Measurements from ENCODE around the gene C11orf65.

The C11orf65 gene

DNA sequence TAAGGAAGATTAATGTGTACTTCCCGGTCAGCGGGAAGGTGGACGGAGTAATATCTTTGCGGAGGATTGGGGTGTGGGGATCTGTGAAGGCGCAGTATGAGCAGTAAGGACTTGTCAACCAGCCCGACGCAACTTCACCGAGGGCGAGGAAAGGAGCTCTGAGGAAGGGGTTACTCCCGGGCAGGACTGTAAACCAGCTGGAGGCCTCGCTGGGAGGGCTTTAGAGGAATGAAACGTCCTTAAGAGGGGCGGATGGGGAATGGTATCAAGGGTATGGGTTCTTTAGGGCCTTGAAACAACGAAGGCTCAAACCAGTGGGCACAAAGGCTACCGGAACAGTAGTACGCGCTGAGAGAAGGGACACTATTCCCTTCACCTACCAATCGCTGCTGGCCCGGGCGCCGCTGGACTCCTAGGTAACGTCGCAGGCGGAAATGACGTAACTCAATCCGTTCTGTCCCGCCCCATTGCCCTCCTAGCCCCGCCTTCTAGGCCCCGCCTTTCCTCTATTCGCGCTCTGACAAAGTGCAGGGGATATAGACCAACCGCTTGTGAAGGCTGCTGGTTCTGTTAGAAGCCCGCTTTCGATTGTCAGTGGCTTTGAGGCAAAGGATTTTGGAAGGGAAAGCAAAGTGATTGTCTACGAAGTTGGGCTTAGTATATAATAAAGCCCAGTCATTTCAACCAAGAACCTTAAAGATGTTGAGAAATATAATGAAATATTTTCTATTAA is at the start of gene C11orf65:
TSS of gene C11orf65 (minus strand) at position 439 of the 733 bp plus-strand sequence. CDS start 5,970 bp downstream, outside the sequence.
- peak within 1 kb of the TSS; percentile 99 for H3K9ac ChIP-seq (ENCODE audit: low read length)
- H3K27me3 ChIP-seq (ENCODE audit: control insufficient read depth, insufficient read depth, low read length), result no peaks in the 10 kb centered on the region
- peak within 1 kb of the TSS; percentile 81 for H3K4me3 ChIP-seq (ENCODE audit: low read length)
- H3K4me1 ChIP-seq (ENCODE audit: control insufficient read depth, insufficient read depth, low read length), result peaks cover 7% of the 10 kb centered on the region
- no peaks in the 10 kb centered on the region for H3K9me3 ChIP-seq (ENCODE audit: control insufficient read depth, low read length)
- H3K36me3 ChIP-seq (ENCODE audit: control insufficient read depth, insufficient read depth, low read length), result no peaks in the 10 kb centered on the region

DNA sequence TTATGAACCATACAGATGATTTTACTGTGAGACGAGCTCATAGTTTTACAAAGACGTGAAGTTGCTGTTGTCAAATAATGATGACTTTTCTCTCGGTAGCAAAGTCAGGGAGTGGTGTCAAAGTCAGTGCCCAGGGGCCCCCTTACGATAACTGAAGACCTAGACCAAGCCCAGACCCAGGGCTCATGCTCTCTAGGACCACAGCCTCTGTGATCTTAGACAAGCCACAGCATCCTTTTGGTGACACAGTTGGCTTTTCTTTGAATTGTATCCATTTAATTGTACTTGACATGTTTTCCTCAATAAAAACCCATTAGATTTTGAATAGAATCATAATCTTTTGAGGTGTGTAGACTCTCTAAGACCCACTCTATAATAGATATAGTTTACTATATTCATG is 48.8 kb upstream of the C11orf65 start:
- no peak overlapping the region for H3K4me3 ChIP-seq (ENCODE audit: low read length)
- no peaks in the 10 kb centered on the region for H3K4me1 ChIP-seq (ENCODE audit: control insufficient read depth, insufficient read depth, low read length)
- H3K9ac ChIP-seq (ENCODE audit: low read length), result no peak overlapping the region
- peaks cover 6% of the 10 kb centered on the region for H3K36me3 ChIP-seq (ENCODE audit: control insufficient read depth, insufficient read depth, low read length)
- H3K27me3 ChIP-seq (ENCODE audit: control insufficient read depth, insufficient read depth, low read length), result no peaks in the 10 kb centered on the region
- no peaks in the 10 kb centered on the region for H3K9me3 ChIP-seq (ENCODE audit: control insufficient read depth, low read length)

DNA sequence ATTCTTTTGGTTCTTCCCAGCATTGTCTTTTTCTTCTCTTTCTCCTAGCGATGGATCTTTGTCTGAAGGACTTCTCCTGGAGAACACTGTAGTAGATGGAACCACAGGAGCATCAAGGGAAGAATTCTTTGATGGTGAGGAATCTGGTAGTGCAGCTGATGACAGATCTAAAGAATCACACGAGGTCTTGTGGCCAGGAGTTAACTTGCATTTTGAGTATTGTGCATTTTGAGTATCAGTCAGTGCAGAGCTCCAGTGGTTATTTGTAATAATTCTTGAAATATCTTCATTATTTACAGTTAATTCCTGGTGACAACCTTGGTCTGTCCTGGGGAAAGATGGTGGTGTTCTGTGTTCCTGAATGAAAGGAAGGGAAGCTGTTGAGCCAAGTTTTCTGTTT is 45.4 kb upstream of the C11orf65 start:
- Histone ChIP-seq H3K9ac (ENCODE audit: low read length) (no peak overlapping the region), H3K4me1 (ENCODE audit: control insufficient read depth, insufficient read depth, low read length) (no peaks in the 10 kb centered on the region), H3K4me3 (ENCODE audit: low read length) (no peak overlapping the region), H3K9me3 (ENCODE audit: control insufficient read depth, low read length) (no peaks in the 10 kb centered on the region), H3K27me3 (ENCODE audit: control insufficient read depth, insufficient read depth, low read length) (no peaks in the 10 kb centered on the region), H3K36me3 (ENCODE audit: control insufficient read depth, insufficient read depth, low read length) (peaks cover 6% of the 10 kb centered on the region)

GRCh38 chr11:108511851-108512474 is 44.6 kb upstream of the C11orf65 start:
- no peak overlapping the region for H3K4me3 ChIP-seq (ENCODE audit: low read length)

DNA sequence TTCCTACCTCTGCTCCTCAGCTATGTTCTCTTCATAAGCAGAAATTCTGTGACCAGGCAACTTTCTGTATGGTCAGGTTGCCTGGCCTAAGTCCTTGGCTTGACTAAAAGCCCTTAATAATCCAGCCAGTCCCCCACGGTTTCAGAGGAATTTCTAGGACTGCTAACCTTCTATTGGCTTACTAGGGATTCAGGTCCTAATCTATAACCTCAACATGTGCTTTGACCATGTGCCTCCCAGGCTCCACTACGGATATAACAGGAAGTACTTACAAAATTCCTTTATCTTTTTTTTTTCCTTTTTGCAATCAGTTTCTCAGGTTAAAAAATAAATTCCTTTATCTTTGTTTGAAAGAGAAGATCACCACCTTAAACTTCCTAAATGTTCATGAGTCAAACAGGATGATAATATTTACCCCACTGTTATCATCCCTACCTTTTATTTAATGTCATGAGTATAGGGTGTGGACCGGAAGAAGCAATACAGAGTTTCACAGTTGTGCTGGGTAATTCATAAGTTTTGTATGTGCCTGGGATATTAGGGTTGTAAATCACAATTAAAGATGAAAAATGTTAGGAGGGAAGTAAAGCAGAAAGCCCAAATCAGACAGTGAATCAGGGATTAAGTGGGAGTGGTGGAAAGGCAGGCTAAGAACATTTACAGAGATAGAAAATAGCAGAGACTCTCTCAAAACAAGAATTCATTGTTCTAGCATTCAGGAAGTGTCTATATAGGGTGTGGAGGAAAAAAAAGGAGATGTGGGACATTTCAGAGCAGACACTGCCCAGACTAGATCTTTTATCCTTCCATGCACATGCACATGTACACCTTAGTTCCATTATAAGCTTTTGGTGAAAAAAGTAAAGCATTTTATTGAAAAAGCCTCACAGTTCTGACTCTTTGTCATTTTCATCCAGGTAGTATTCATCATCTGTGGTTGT is 41.6 kb upstream of the C11orf65 start:
- Histone ChIP-seq H3K36me3 (ENCODE audit: control insufficient read depth, insufficient read depth, low read length) (peaks cover 5% of the 10 kb centered on the region), H3K9me3 (ENCODE audit: control insufficient read depth, low read length) (no peaks in the 10 kb centered on the region), H3K27me3 (ENCODE audit: control insufficient read depth, insufficient read depth, low read length) (no peaks in the 10 kb centered on the region), H3K4me1 (ENCODE audit: control insufficient read depth, insufficient read depth, low read length) (no peaks in the 10 kb centered on the region), H3K9ac (ENCODE audit: low read length) (no peak overlapping the region), H3K4me3 (ENCODE audit: low read length) (no peak overlapping the region)

More at GRCh38 chr11:108511851-108512474, 44.6 kb upstream of the C11orf65 start:
- Histone ChIP-seq H3K9me3 (ENCODE audit: control insufficient read depth, low read length) (no peaks in the 10 kb centered on the region), H3K9ac (ENCODE audit: low read length) (no peak overlapping the region), H3K27me3 (ENCODE audit: control insufficient read depth, insufficient read depth, low read length) (no peaks in the 10 kb centered on the region), H3K4me1 (ENCODE audit: control insufficient read depth, insufficient read depth, low read length) (no peaks in the 10 kb centered on the region), H3K36me3 (ENCODE audit: control insufficient read depth, insufficient read depth, low read length) (peaks cover 6% of the 10 kb centered on the region)

- no peaks in the 10 kb centered on the region for H3K4me1 ChIP-seq (ENCODE audit: control insufficient read depth, insufficient read depth, low read length)
These were observed 34.1 kb upstream of the C11orf65 start for GRCh38 chr11:108501396-108501795.

DNA sequence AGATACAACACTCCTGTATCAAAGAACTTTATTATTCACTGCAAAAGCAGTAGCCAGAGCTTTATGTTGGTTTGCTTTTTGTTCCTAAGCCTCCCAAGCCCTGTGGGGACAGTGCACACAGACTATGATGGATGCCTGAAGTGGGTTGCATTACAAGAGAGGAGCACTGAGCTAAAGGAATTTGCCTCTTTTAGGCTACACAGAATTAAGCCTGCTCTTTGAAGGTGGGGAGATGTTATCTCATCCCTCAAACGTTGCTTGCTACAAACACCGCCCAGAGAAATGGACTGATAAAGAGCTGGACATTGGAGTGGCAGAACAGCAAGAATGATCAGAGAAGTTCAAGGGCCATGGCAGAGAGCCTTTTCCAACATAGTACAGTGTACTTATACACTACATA is 33.4 kb upstream of the C11orf65 start:
- H3K9me3 ChIP-seq (ENCODE audit: control insufficient read depth, low read length), result no peaks in the 10 kb centered on the region
- H3K9ac ChIP-seq (ENCODE audit: low read length), result no peak overlapping the region
- H3K4me3 ChIP-seq (ENCODE audit: low read length), result no peak overlapping the region
- no peaks in the 10 kb centered on the region for H3K36me3 ChIP-seq (ENCODE audit: control insufficient read depth, insufficient read depth, low read length)
- no peaks in the 10 kb centered on the region for H3K4me1 ChIP-seq (ENCODE audit: control insufficient read depth, insufficient read depth, low read length)
- H3K27me3 ChIP-seq (ENCODE audit: control insufficient read depth, insufficient read depth, low read length), result no peaks in the 10 kb centered on the region

More at GRCh38 chr11:108501396-108501795, 34.1 kb upstream of the C11orf65 start:
- Histone ChIP-seq H3K36me3 (ENCODE audit: control insufficient read depth, insufficient read depth, low read length) (no peaks in the 10 kb centered on the region), H3K9me3 (ENCODE audit: control insufficient read depth, low read length) (no peaks in the 10 kb centered on the region), H3K4me3 (ENCODE audit: low read length) (no peak overlapping the region), H3K9ac (ENCODE audit: low read length) (no peak overlapping the region), H3K27me3 (ENCODE audit: control insufficient read depth, insufficient read depth, low read length) (no peaks in the 10 kb centered on the region)

GRCh38 chr11:108500169-108500568 is 32.8 kb upstream of the C11orf65 start:
- Histone ChIP-seq H3K27me3 (ENCODE audit: control insufficient read depth, insufficient read depth, low read length) (no peaks in the 10 kb centered on the region), H3K36me3 (ENCODE audit: control insufficient read depth, insufficient read depth, low read length) (no peaks in the 10 kb centered on the region), H3K9me3 (ENCODE audit: control insufficient read depth, low read length) (no peaks in the 10 kb centered on the region), H3K4me3 (ENCODE audit: low read length) (no peak overlapping the region), H3K9ac (ENCODE audit: low read length) (no peak overlapping the region), H3K4me1 (ENCODE audit: control insufficient read depth, insufficient read depth, low read length) (no peaks in the 10 kb centered on the region)

DNA sequence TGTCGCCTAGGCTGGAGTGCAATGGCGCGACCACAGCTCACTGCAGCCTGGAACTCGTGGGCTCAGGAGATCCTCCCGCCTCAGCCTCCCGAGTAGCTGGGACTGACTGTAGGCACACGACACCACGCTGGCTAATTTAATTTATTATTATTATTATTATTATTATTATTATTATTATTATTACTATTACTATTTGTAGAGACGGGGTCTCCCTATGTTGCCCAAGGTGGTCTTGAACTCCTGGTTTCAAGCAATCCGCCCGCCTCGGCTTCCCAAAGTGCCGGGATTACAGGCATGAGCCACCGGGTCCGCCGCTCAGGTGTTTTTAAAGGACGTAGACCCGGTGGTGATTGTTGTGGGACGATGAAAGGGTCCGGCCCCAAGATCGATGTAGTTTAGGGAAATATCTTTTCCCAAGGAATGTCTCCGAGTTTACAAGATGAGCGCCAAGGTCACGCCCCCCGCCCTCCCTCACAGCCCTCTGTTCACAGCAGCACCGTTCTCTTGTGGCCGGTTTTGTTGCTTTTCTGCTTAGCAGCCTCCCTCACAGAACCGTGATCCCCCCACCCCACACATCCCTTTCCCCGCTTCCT is 31.6 kb upstream of the C11orf65 start:
- peak overlapping the region; percentile 72 for H3K9ac ChIP-seq (ENCODE audit: low read length)
- H3K9me3 ChIP-seq (ENCODE audit: control insufficient read depth, low read length), result no peaks in the 10 kb centered on the region
- no peaks in the 10 kb centered on the region for H3K27me3 ChIP-seq (ENCODE audit: control insufficient read depth, insufficient read depth, low read length)
- H3K4me1 ChIP-seq (ENCODE audit: control insufficient read depth, insufficient read depth, low read length), result no peaks in the 10 kb centered on the region
- H3K4me3 ChIP-seq (ENCODE audit: low read length), result no peak overlapping the region
- H3K36me3 ChIP-seq (ENCODE audit: control insufficient read depth, insufficient read depth, low read length), result no peaks in the 10 kb centered on the region

- no peaks in the 10 kb centered on the region for H3K36me3 ChIP-seq (ENCODE audit: control insufficient read depth, insufficient read depth, low read length)
These were observed 30.9 kb upstream of the C11orf65 start, which contains the start of gene POGLUT3 for GRCh38 chr11:108498046-108498815. Gene POGLUT3 (minus strand): TSS chr11:108498384. CDS start chr11:108498366, 18 bp downstream.

More at GRCh38 chr11:108498046-108498815, 30.9 kb upstream of the C11orf65 start, which contains the start of gene POGLUT3:
- H3K4me3 ChIP-seq (ENCODE audit: low read length), result peak within 1 kb of the TSS; percentile 48
- no peaks in the 10 kb centered on the region for H3K27me3 ChIP-seq (ENCODE audit: control insufficient read depth, insufficient read depth, low read length)
- no peaks in the 10 kb centered on the region for H3K4me1 ChIP-seq (ENCODE audit: control insufficient read depth, insufficient read depth, low read length)
- peak within 1 kb of the TSS; percentile 72 for H3K9ac ChIP-seq (ENCODE audit: low read length)
- H3K9me3 ChIP-seq (ENCODE audit: control insufficient read depth, low read length), result no peaks in the 10 kb centered on the region

Measured in mucosa of stomach (tissue), 1 donor.